Left ventricle myocardium inferior (tissue), 1 donor: Measurements from ENCODE around the gene CHAC1. TPM values are rescaled to one million over a fixed set of nuclear protein-coding genes. Genes with fewer than 3 reads are reported as not detected.

Source experiments
- DNase-seq: peaks from one replicate; pipeline ENCODE4 v3.0.0-alpha.2; 2020
- H3K27ac ChIP-seq: fragments of 200-600 bp; replicated peaks from 2 replicates; pipeline ENCODE4 v1.8.0; 2021
- H3K27me3 ChIP-seq: fragments of 200-600 bp; 2 replicates; pipeline ENCODE4 v1.8.0; 2021; ENCODE audit warnings: low read depth
- H3K36me3 ChIP-seq: fragments of 200-600 bp; 2 replicates; pipeline ENCODE4 v1.8.0; 2021
- H3K4me1 ChIP-seq: fragments of 200-600 bp; 2 replicates; pipeline ENCODE4 v1.8.0; 2021
- H3K4me3 ChIP-seq: fragments of 200-600 bp; 2 replicates; pipeline ENCODE4 v1.8.0; 2021; ENCODE audit warnings: mild to moderate bottlenecking, moderate library complexity
- H3K9me3 ChIP-seq: fragments of 200-600 bp; replicated peaks from 2 replicates; pipeline ENCODE4 v1.8.0; 2021
- CTCF ChIP-seq: fragments of 200-600 bp; IDR thresholded peaks from 2 replicates; pipeline ENCODE4 v1.8.0; 2021; ENCODE audit warnings: antibody characterized with exemption, mild to moderate bottlenecking, borderline replicate concordance
- intact Hi-C: fragments of 100-400 bp; cut with micrococcal nuclease; formaldehyde crosslinking; loops from one replicate; pipeline ENCODE4 v1.11.0; 2022
- total RNA-seq: library from RNA; stranded (reverse); fragmentation: NEBNext Ultra II Directional; extraction: Animal tissue kit (Norgen Biotek cat#: 25700); gene quantifications from one replicate; pipeline ENCODE4 v1.2.1, GENCODE V29; 2021
- donor health status: DM: no; HTN: yes; CAD: no; lungs with severe emphysema.

The CHAC1 gene
- total RNA-seq, 1 donor from 2014 or later: 1.3 TPM

GRCh38 chr15:40964634-40965033 lies 11.4 kb downstream of the CHAC1 start:
- DNase-seq: no peak
- no peak overlapping the region for H3K27ac ChIP-seq
- intact Hi-C loops: no loop called here
- no peak overlapping the region for H3K4me3 ChIP-seq
- no peak for TF ChIP-seq CTCF
- H3K27me3 ChIP-seq: no peaks in the 10 kb centered on the region
- peaks cover 21% of the 10 kb centered on the region for H3K4me1 ChIP-seq
- H3K9me3 ChIP-seq: no peaks in the 10 kb centered on the region
- no peaks in the 10 kb centered on the region for H3K36me3 ChIP-seq

GRCh38 chr15:40968290-40969085 lies 15.2 kb downstream of the CHAC1 start:
- H3K36me3 ChIP-seq: no peaks in the 10 kb centered on the region
- H3K4me1 ChIP-seq: peaks cover 17% of the 10 kb centered on the region
- H3K4me3 ChIP-seq: no peak overlapping the region
- no peaks in the 10 kb centered on the region for H3K27me3 ChIP-seq
- no peak overlapping the region for H3K27ac ChIP-seq
- DNase-seq: no peak
- H3K9me3 ChIP-seq: no peaks in the 10 kb centered on the region
- no peak for TF ChIP-seq CTCF
- intact Hi-C loops: no loop called here

GRCh38 chr15:40969363-40969762 lies 16.1 kb downstream of the CHAC1 start:
- Histone ChIP-seq H3K27me3 (no peaks in the 10 kb centered on the region), H3K4me3 (no peak overlapping the region), H3K27ac (no peak overlapping the region), H3K9me3 (no peaks in the 10 kb centered on the region), H3K4me1 (peaks cover 17% of the 10 kb centered on the region), H3K36me3 (no peaks in the 10 kb centered on the region)
- no peak for DNase-seq
- no peak for TF ChIP-seq CTCF
- intact Hi-C loops: no loop called here

- TF ChIP-seq CTCF: no peak
- H3K4me3 ChIP-seq: no peak overlapping the region
- no peak for DNase-seq
- H3K27me3 ChIP-seq: no peaks in the 10 kb centered on the region
- peaks cover 42% of the 10 kb centered on the region for H3K36me3 ChIP-seq
- intact Hi-C loops: no loop called here
- H3K27ac ChIP-seq: no peak overlapping the region
- no peaks in the 10 kb centered on the region for H3K9me3 ChIP-seq
- no peaks in the 10 kb centered on the region for H3K4me1 ChIP-seq
These were observed 21.6 kb downstream of the CHAC1 start for GRCh38 chr15:40974879-40975278.

GRCh38 chr15:40976819-40977218 lies 23.5 kb downstream of the CHAC1 start:
- intact Hi-C loops: no loop called here
- no peak for TF ChIP-seq CTCF
- no peaks in the 10 kb centered on the region for H3K27me3 ChIP-seq
- peaks cover 62% of the 10 kb centered on the region for H3K36me3 ChIP-seq
- H3K4me1 ChIP-seq: no peaks in the 10 kb centered on the region
- no peaks in the 10 kb centered on the region for H3K9me3 ChIP-seq
- no peak for DNase-seq
- no peak overlapping the region for H3K4me3 ChIP-seq
- no peak overlapping the region for H3K27ac ChIP-seq
